SH-SY5Y (cell line): ENCODE data around the gene THSD4.

Experiments used
- GATA2 ChIP-seq: IDR thresholded peaks from 2 replicates; pipeline ENCODE4 v1.6.1; 2011; ENCODE audit warnings: mild to moderate bottlenecking, low read depth, low read length
- GATA3 ChIP-seq: IDR thresholded peaks from 2 replicates; pipeline ENCODE4 v1.6.1; 2011; ENCODE audit warnings: low read depth, mild to moderate bottlenecking, low read length, moderate library complexity

DNA sequence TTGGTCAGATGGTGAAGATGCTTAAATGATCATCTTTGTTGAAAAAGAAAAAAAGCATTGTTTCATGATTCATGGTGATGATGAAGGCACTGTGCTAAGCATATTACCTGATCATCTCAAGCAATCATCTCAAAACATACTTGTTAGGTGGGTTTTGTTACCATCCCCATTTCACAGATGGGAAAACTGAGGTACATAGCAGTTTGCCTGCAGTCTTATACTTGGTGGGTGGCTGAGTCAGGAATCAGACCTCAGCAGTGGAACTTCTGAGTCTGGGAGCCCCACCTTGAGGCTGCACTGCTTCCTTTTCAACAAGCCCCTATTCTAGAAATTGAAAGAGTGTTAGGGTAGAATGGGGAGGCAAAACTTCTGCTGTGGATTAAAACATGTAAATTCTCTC lies 341.1 kb downstream of the THSD4 start:
- TF ChIP-seq GATA3 (no peak), GATA2 (no peak)
